ENCODE data around the gene FZD7.

Gene FZD7

GRCh38 chr2:202009019-202009481 lies 24.6 kb upstream of the FZD7 start:
- DNase-seq (ENCODE audit: extremely low spot score, insufficient read length, low read depth) (no peak), FAIRE-seq (no peak)

- FAIRE-seq, result no peak
- DNase-seq (ENCODE audit: extremely low spot score, insufficient read length, low read depth), result no peak
These were observed 24.1 kb upstream of the FZD7 start for GRCh38 chr2:202009581-202009980.

- FAIRE-seq, result no peak
- no peak for DNase-seq (ENCODE audit: extremely low spot score, insufficient read length, low read depth)
These were observed 19.3 kb upstream of the FZD7 start for GRCh38 chr2:202014318-202014717.

GRCh38 chr2:202014759-202015211 lies 18.9 kb upstream of the FZD7 start:
- DNase-seq (ENCODE audit: extremely low spot score, insufficient read length, low read depth) (no peak), FAIRE-seq (no peak)

GRCh38 chr2:202015471-202015870 lies 18.2 kb upstream of the FZD7 start:
- no peak for FAIRE-seq
- no peak for DNase-seq (ENCODE audit: extremely low spot score, insufficient read length, low read depth)

- no peak for DNase-seq (ENCODE audit: extremely low spot score, insufficient read length, low read depth)
- FAIRE-seq, result no peak
These were observed 17.0 kb upstream of the FZD7 start for GRCh38 chr2:202016579-202017227.

- DNase-seq (ENCODE audit: extremely low spot score, insufficient read length, low read depth), result no peak
- FAIRE-seq, result no peak
These were observed 15.7 kb upstream of the FZD7 start for GRCh38 chr2:202017940-202018339.

- DNase-seq (ENCODE audit: extremely low spot score, insufficient read length, low read depth) (no peak), FAIRE-seq (no peak)
These were observed 14.7 kb upstream of the FZD7 start for GRCh38 chr2:202018950-202019349.

GRCh38 chr2:202019689-202020450 lies 13.8 kb upstream of the FZD7 start:
- FAIRE-seq, result no peak
- DNase-seq (ENCODE audit: extremely low spot score, insufficient read length, low read depth), result no peak

- FAIRE-seq (no peak), DNase-seq (ENCODE audit: extremely low spot score, insufficient read length, low read depth) (no peak)
These were observed 10.9 kb upstream of the FZD7 start for GRCh38 chr2:202022755-202023154.

GRCh38 chr2:202023198-202023903 lies 10.3 kb upstream of the FZD7 start:
- FAIRE-seq (no peak), DNase-seq (ENCODE audit: extremely low spot score, insufficient read length, low read depth) (no peak)

GRCh38 chr2:202023904-202024266 lies 9.8 kb upstream of the FZD7 start:
- no peak for DNase-seq (ENCODE audit: extremely low spot score, insufficient read length, low read depth)
- FAIRE-seq, result no peak

GRCh38 chr2:202024871-202025270 lies 8.8 kb upstream of the FZD7 start:
- FAIRE-seq (no peak), DNase-seq (ENCODE audit: extremely low spot score, insufficient read length, low read depth) (no peak)

- FAIRE-seq (no peak), DNase-seq (ENCODE audit: extremely low spot score, insufficient read length, low read depth) (no peak)
These were observed 7.8 kb upstream of the FZD7 start for GRCh38 chr2:202025816-202026215.

GRCh38 chr2:202026507-202026906 lies 7.1 kb upstream of the FZD7 start:
- DNase-seq (ENCODE audit: extremely low spot score, insufficient read length, low read depth), result no peak
- no peak for FAIRE-seq

- DNase-seq (ENCODE audit: extremely low spot score, insufficient read length, low read depth) (no peak), FAIRE-seq (no peak)
These were observed 3.0 kb upstream of the FZD7 start for GRCh38 chr2:202030691-202031090.

- FAIRE-seq, result no peak
- no peak for DNase-seq (ENCODE audit: extremely low spot score, insufficient read length, low read depth)
These were observed 2.3 kb upstream of the FZD7 start for GRCh38 chr2:202031246-202031951.

- FAIRE-seq, result no peak
- DNase-seq (ENCODE audit: extremely low spot score, insufficient read length, low read depth), result no peak
These were observed 774 bp upstream of the FZD7 start for GRCh38 chr2:202032846-202033316.

GRCh38 chr2:202034249-202035088 lies 814 bp downstream of the FZD7 start:
- no peak for FAIRE-seq
- DNase-seq (ENCODE audit: extremely low spot score, insufficient read length, low read depth), result no peak
